Measurements from ENCODE around the gene RPLP1. TPM values are rescaled to one million over a fixed set of nuclear protein-coding genes. Genes with fewer than 3 reads are reported as not detected.
A peak's percentile ranks its signal among the peaks of the same experiment; 100 is the strongest.

The RPLP1 gene
- total RNA-seq, 1 donor from 2014 or later: 572 TPM

GRCh38 chr15:69501456-69501855, 48.8 kb downstream of the RPLP1 start:
- no peak for DNase-seq
- H3K27me3 Mint-ChIP-seq (ENCODE audit: unreplicated experiment): peaks cover 9% of the 10 kb centered on the region
- no peak overlapping the region for H3K4me3 Mint-ChIP-seq (ENCODE audit: unreplicated experiment)
- H3K9me3 Mint-ChIP-seq (ENCODE audit: unreplicated experiment): peaks cover 11% of the 10 kb centered on the region
- no peak for TF ChIP-seq CTCF (IDR thresholded peaks at IDR 0.05; ENCODE audit: partially characterized antibody, unreplicated experiment)
- no peaks in the 10 kb centered on the region for H3K36me3 Mint-ChIP-seq (ENCODE audit: unreplicated experiment)
- peaks cover 31% of the 10 kb centered on the region for H3K4me1 Mint-ChIP-seq (ENCODE audit: low read depth, unreplicated experiment)
- no peak overlapping the region for H3K27ac Mint-ChIP-seq (ENCODE audit: unreplicated experiment)

GRCh38 chr15:69502470-69503045, 49.9 kb downstream of the RPLP1 start:
- DNase-seq: no peak
- H3K9me3 Mint-ChIP-seq (ENCODE audit: unreplicated experiment): peaks cover 10% of the 10 kb centered on the region
- no peaks in the 10 kb centered on the region for H3K36me3 Mint-ChIP-seq (ENCODE audit: unreplicated experiment)
- peaks cover 9% of the 10 kb centered on the region for H3K27me3 Mint-ChIP-seq (ENCODE audit: unreplicated experiment)
- TF ChIP-seq CTCF (IDR thresholded peaks at IDR 0.05; ENCODE audit: partially characterized antibody, unreplicated experiment): peak; percentile 18
- H3K4me1 Mint-ChIP-seq (ENCODE audit: low read depth, unreplicated experiment): peaks cover 30% of the 10 kb centered on the region
- no peak overlapping the region for H3K27ac Mint-ChIP-seq (ENCODE audit: unreplicated experiment)
- H3K4me3 Mint-ChIP-seq (ENCODE audit: unreplicated experiment): no peak overlapping the region

DNA sequence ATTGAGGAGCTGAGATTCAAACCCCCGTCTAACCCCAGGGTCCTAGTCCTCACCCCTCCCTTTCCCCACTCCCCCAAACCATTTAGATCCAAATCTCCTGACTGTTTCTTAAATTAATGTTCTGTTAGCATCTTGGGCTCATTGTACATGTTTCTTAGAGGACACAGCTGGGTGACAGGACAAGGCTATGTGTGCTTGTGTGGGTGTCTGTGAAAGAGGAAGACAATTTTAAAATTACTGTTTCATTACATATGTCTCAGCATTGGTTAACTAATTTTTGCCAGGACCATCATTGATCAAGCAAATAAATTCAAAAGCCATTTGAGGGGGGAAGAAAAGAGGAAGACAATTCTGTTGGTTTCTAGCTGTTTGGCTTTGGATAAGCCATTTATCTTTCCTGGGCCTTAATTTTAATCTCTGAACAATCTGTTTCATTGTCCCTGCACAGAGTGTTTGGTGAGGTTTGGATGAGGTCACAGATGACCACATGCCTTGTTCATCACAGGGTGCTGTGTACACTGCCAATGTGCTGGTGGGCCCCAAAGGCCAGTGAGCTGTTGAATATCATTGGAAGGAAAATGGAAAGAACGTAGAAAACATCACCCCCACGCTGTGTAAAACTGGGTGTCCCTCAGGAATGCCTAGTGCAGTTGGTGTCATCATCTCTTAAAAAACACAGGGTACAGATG, 51.9 kb downstream of the RPLP1 start:
- H3K27ac Mint-ChIP-seq (ENCODE audit: unreplicated experiment): peak overlapping the region; percentile 1
- DNase-seq: no peak
- H3K36me3 Mint-ChIP-seq (ENCODE audit: unreplicated experiment): peaks cover under 1% of the 10 kb centered on the region
- H3K4me1 Mint-ChIP-seq (ENCODE audit: low read depth, unreplicated experiment): peaks cover 17% of the 10 kb centered on the region
- H3K4me3 Mint-ChIP-seq (ENCODE audit: unreplicated experiment): peak overlapping the region; percentile 62
- H3K9me3 Mint-ChIP-seq (ENCODE audit: unreplicated experiment): peaks cover 8% of the 10 kb centered on the region
- peaks cover 5% of the 10 kb centered on the region for H3K27me3 Mint-ChIP-seq (ENCODE audit: unreplicated experiment)
- TF ChIP-seq CTCF (IDR thresholded peaks at IDR 0.05; ENCODE audit: partially characterized antibody, unreplicated experiment): no peak

Other genes with a start within 250 kb of the RPLP1 start
- not detected for gene PAQR5, start 153.9 kb upstream of the RPLP1 start, total RNA-seq (ENCODE audit: unreplicated experiment)
- 5.2 TPM for gene KIF23, start 38.5 kb upstream of the RPLP1 start, total RNA-seq (ENCODE audit: unreplicated experiment)

All from glutamatergic neuron (in vitro differentiated cells).